HEK293T (cell line): Measurements from ENCODE around the gene FHOD3.

Experiments used
- CTCF ChIA-PET: fragments of 350-600 bp; formaldehyde crosslinking; extraction: SDS; loops from one replicate; lab custom pipeline; 2021; ENCODE audit warnings: antibody characterized with exemption, inconsistent platforms; lab: Yijun Ruan, JAX
- POLR2A ChIA-PET: fragments of 350-600 bp; formaldehyde crosslinking; extraction: SDS; loops from one replicate; lab custom pipeline; 2020; ENCODE audit warnings: antibody characterized with exemption, inconsistent platforms; lab: Yijun Ruan, JAX
- DNase-seq: peaks from one replicate; pipeline ENCODE4 v3.0.0; 2012; ENCODE audit warnings: mixed read lengths; ENCODE audit errors: extremely low spot score
- ARNT ChIP-seq: fragments of 450-650 bp; IDR thresholded peaks from 2 replicates; pipeline ENCODE4 v1.6.1; 2017; ENCODE audit warnings: mild to moderate bottlenecking
- BHLHE40 ChIP-seq: fragments of 450-650 bp; IDR thresholded peaks from 2 replicates; pipeline ENCODE4 v1.6.1; 2016; ENCODE audit warnings: mild to moderate bottlenecking, moderate library complexity, borderline replicate concordance
- CTBP1 ChIP-seq: fragments of 450-650 bp; IDR thresholded peaks from 2 replicates; pipeline ENCODE4 v1.6.1; 2016; ENCODE audit warnings: borderline replicate concordance
- ELF4 ChIP-seq: fragments of 450-650 bp; IDR thresholded peaks from 2 replicates; pipeline ENCODE4 v1.6.1; 2017; ENCODE audit warnings: antibody characterized with exemption
- FOXA1 ChIP-seq: fragments of 450-650 bp; IDR thresholded peaks from 2 replicates; pipeline ENCODE4 v1.6.1; 2016; ENCODE audit warnings: mild to moderate bottlenecking
- FOXK2 ChIP-seq: fragments of 450-650 bp; IDR thresholded peaks from 2 replicates; pipeline ENCODE4 v1.6.1; 2016; ENCODE audit warnings: mild to moderate bottlenecking
- FOXM1 ChIP-seq: fragments of 450-650 bp; IDR thresholded peaks from 2 replicates; pipeline ENCODE4 v1.6.1; 2017; ENCODE audit warnings: mild to moderate bottlenecking, borderline replicate concordance
- HDGF ChIP-seq: fragments of 450-650 bp; IDR thresholded peaks from 2 replicates; pipeline ENCODE4 v1.6.1; 2017; ENCODE audit warnings: antibody characterized with exemption, borderline replicate concordance
- L3MBTL2 ChIP-seq: fragments of 450-650 bp; conservative IDR thresholded peaks from 2 replicates; pipeline ENCODE4 v1.6.1; 2016; ENCODE audit warnings: mild to moderate bottlenecking
- LEF1 ChIP-seq: fragments of 450-650 bp; IDR thresholded peaks from 2 replicates; pipeline ENCODE4 v1.6.1; 2017; ENCODE audit warnings: mild to moderate bottlenecking, borderline replicate concordance
- NFRKB ChIP-seq: fragments of 450-650 bp; IDR thresholded peaks from 2 replicates; pipeline ENCODE4 v1.6.1; 2016; ENCODE audit warnings: mild to moderate bottlenecking, moderate library complexity
- PKNOX1 ChIP-seq: fragments of 450-650 bp; IDR thresholded peaks from 2 replicates; pipeline ENCODE4 v1.6.1; 2016
- SP1 ChIP-seq: fragments of 450-650 bp; IDR thresholded peaks from 2 replicates; pipeline ENCODE4 v1.6.1; 2017
- SUZ12 ChIP-seq: fragments of 450-650 bp; IDR thresholded peaks from 2 replicates; pipeline ENCODE4 v1.6.1; 2016; ENCODE audit warnings: mild to moderate bottlenecking
- TARDBP ChIP-seq: fragments of 450-650 bp; IDR thresholded peaks from 2 replicates; pipeline ENCODE4 v1.6.1; 2016
- ZNF384 ChIP-seq: fragments of 450-650 bp; IDR thresholded peaks from 2 replicates; pipeline ENCODE4 v1.6.1; 2016

The FHOD3 gene

DNA sequence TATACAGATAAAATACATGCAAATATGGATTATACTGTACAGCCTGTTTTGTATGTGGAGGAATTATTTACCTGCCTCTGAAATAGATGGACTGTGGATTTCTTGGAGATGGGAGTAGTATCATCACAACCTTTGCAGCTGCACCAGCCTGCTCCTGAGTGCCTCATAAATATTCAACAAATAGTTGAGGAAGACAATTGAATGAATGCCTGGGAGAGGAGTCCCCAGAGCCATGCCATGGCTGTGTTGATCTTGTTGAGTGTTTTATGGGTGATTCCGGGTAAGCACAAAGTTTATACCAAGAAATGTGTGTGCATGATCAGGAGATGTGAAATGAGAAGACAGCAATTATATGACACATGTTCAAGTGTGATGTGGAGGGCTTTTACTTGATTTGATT is 225.0 kb downstream of the FHOD3 start:
- no peak for DNase-seq
- CTCF ChIA-PET, result no interaction called here
- TF ChIP-seq FOXA1, result no peak
- no peak for TF ChIP-seq ZNF384
- no peak for TF ChIP-seq FOXM1
- no peak for TF ChIP-seq CTBP1
- no peak for TF ChIP-seq BHLHE40
- no peak for TF ChIP-seq TARDBP
- no peak for TF ChIP-seq PKNOX1
- TF ChIP-seq LEF1, result no peak
- TF ChIP-seq ARNT, result no peak
- no peak for TF ChIP-seq SP1
- no peak for TF ChIP-seq FOXK2
- no peak for TF ChIP-seq SUZ12
- TF ChIP-seq ELF4, result no peak

GRCh38 chr18:36525913-36526312 is 228.4 kb downstream of the FHOD3 start:
- DNase-seq, result no peak
- TF ChIP-seq LEF1, result no peak
- TF ChIP-seq FOXA1, result no peak
- TF ChIP-seq ARNT, result no peak
- CTCF ChIA-PET, result interaction anchor here (0.6 kb wide), 1 partner anchor 77 kb away, joined by 3 read pairs; no protein-coding TSS in a partner anchor
- POLR2A ChIA-PET, result no interaction called here

More for the DNA sequence above, 225.0 kb downstream of the FHOD3 start:
- POLR2A ChIA-PET, result no interaction called here

DNA sequence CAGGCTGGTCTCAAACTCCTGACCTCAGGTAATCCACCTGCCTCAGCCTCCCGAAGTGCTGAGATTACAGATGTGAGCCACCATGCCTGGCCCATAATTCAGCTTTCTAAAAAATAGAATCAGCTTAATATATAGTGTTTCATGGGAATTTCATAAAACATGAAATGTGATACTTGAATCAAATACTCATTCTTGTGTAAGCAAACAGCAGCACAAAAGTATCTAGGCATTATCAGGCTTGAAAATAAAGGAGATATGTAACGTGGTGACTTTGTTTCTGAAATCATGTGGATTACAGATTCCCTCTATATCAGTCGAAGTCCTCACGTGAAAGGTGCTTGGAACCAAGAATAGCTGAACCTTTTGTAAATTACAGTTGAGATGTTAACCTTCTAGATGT is 229.1 kb downstream of the FHOD3 start:
- ChIA-PET POLR2A (no interaction called here), CTCF (no interaction called here)
- DNase-seq, result no peak
- no peak for TF ChIP-seq HDGF
- no peak for TF ChIP-seq NFRKB
- TF ChIP-seq SUZ12, result no peak
- no peak for TF ChIP-seq PKNOX1
- TF ChIP-seq LEF1, result no peak
- TF ChIP-seq FOXA1, result no peak
- no peak for TF ChIP-seq FOXM1
- TF ChIP-seq ARNT, result no peak
- TF ChIP-seq TARDBP, result no peak

- ChIA-PET POLR2A (no interaction called here), CTCF (no interaction called here)
- DNase-seq, result no peak
- TF ChIP-seq LEF1, result no peak
- TF ChIP-seq BHLHE40, result no peak
- no peak for TF ChIP-seq FOXM1
Measured at GRCh38 chr18:36527051-36527450, 229.5 kb downstream of the FHOD3 start.

GRCh38 chr18:36527740-36528455 is 230.4 kb downstream of the FHOD3 start:
- CTCF ChIA-PET, result no interaction called here
- TF ChIP-seq ELF4 (no peak), PKNOX1 (no peak), ARNT (no peak), FOXM1 (no peak), ZNF384 (no peak)
- POLR2A ChIA-PET, result no interaction called here
- DNase-seq, result no peak

- TF ChIP-seq BHLHE40, result no peak
- TF ChIP-seq L3MBTL2, result no peak
- TF ChIP-seq CTBP1, result no peak
- TF ChIP-seq NFRKB, result no peak
- no peak for TF ChIP-seq FOXK2
- no peak for TF ChIP-seq SUZ12
- no peak for TF ChIP-seq SP1
- TF ChIP-seq FOXM1, result no peak
- no peak for TF ChIP-seq TARDBP
- TF ChIP-seq ELF4, result no peak
- no peak for TF ChIP-seq ARNT
- no peak for TF ChIP-seq FOXA1
- TF ChIP-seq LEF1, result no peak
- TF ChIP-seq HDGF, result no peak
- TF ChIP-seq ZNF384, result no peak
- no peak for TF ChIP-seq PKNOX1
- CTCF ChIA-PET, result no interaction called here
- DNase-seq, result no peak
- POLR2A ChIA-PET, result no interaction called here
Measured at GRCh38 chr18:36529747-36530146, 232.2 kb downstream of the FHOD3 start.
